WTC11 (cell line): ENCODE measurements around the gene TMEM120B. TPM values are rescaled to one million over a fixed set of nuclear protein-coding genes. Genes with fewer than 3 reads are reported as not detected.

ENCODE experiments used
- ATAC-seq: fragments of 200-7000 bp; cut with Tn5 transposase; 2 replicates; pipeline ENCODE4 v1.10.0; 2021; ENCODE audit warnings: mild to moderate bottlenecking, moderate library complexity
- CTCF ChIA-PET: fragments of 300-600 bp; sonication (Branson Sonifier 250); formaldehyde crosslinking; loops from one replicate; lab custom pipeline; 2021; ENCODE audit warnings: antibody characterized with exemption; lab: Charles Lee
- POLR2A ChIA-PET: fragments of 350-600 bp; sonication (Branson Sonifier 250); formaldehyde crosslinking; loops from one replicate; lab custom pipeline; 2021; ENCODE audit warnings: antibody characterized with exemption; lab: Charles Lee
- DNase-seq: peaks from one replicate; pipeline ENCODE4 v3.0.0; 2021; ENCODE audit warnings: low spot score
- H3K27ac Mint-ChIP-seq: 2 replicates; pipeline ENCODE4 v1.8.0; 2021; ENCODE audit warnings: mixed read lengths
- H3K27me3 Mint-ChIP-seq: 2 replicates; pipeline ENCODE4 v1.8.0; 2021; ENCODE audit warnings: low read depth, mild to moderate bottlenecking, moderate library complexity, mixed read lengths
- H3K36me3 Mint-ChIP-seq: 2 replicates; pipeline ENCODE4 v1.8.0; 2021; ENCODE audit warnings: mixed read lengths
- H3K4me1 Mint-ChIP-seq: 2 replicates; pipeline ENCODE4 v1.8.0; 2022; ENCODE audit warnings: mixed read lengths
- H3K4me3 Mint-ChIP-seq: 2 replicates; pipeline ENCODE4 v1.8.0; 2021; ENCODE audit warnings: mild to moderate bottlenecking, moderate library complexity, mixed read lengths
- H3K9me3 Mint-ChIP-seq: 2 replicates; pipeline ENCODE4 v1.8.0; 2021; ENCODE audit warnings: mixed read lengths
- AR ChIP-seq: fragments of 250-450 bp; sonication (Bioruptor Pico); IDR thresholded peaks from 2 replicates; pipeline ENCODE4 v1.9.0; 2021; ENCODE audit warnings: mild to moderate bottlenecking
- ATF3 ChIP-seq: sonication (generic); formaldehyde crosslinking; conservative IDR thresholded peaks from 2 replicates; pipeline ENCODE4 v1.8.1; 2022; ENCODE audit warnings: mild to moderate bottlenecking, missing genetic modification reagents
- CREB1 ChIP-seq: sonication (generic); formaldehyde crosslinking; IDR thresholded peaks from 2 replicates; pipeline ENCODE4 v1.8.0; 2023; ENCODE audit warnings: mild to moderate bottlenecking, missing genetic modification reagents
- CREM ChIP-seq: sonication (generic); formaldehyde crosslinking; IDR thresholded peaks from 2 replicates; pipeline ENCODE4 v1.8.1; 2022; ENCODE audit warnings: mild to moderate bottlenecking, missing genetic modification reagents, moderate library complexity
- E2F1 ChIP-seq: sonication (generic); formaldehyde crosslinking; IDR thresholded peaks from 2 replicates; pipeline ENCODE4 v1.8.0; 2022; ENCODE audit warnings: mild to moderate bottlenecking, missing genetic modification reagents
- EMX1 ChIP-seq: fragments of 250-450 bp; sonication (Bioruptor Pico); IDR thresholded peaks from 2 replicates; pipeline ENCODE4 v1.8.0; 2021; ENCODE audit warnings: mild to moderate bottlenecking
- ERG ChIP-seq: fragments of 250-450 bp; sonication (Bioruptor Pico); IDR thresholded peaks from 2 replicates; pipeline ENCODE4 v1.8.0; 2021; ENCODE audit warnings: mild to moderate bottlenecking
- MAX ChIP-seq: sonication (generic); formaldehyde crosslinking; IDR thresholded peaks from 2 replicates; pipeline ENCODE4 v1.8.0; 2022; ENCODE audit warnings: mild to moderate bottlenecking, missing genetic modification reagents
- MYBL2 ChIP-seq: sonication (generic); formaldehyde crosslinking; IDR thresholded peaks from 2 replicates; pipeline ENCODE4 v1.8.1; 2023; ENCODE audit warnings: mild to moderate bottlenecking, moderate library complexity, missing genetic modification reagents
- PRRX2 ChIP-seq: fragments of 250-450 bp; sonication (Bioruptor Pico); IDR thresholded peaks from 2 replicates; pipeline ENCODE4 v1.8.0; 2021; ENCODE audit warnings: mild to moderate bottlenecking
- TCF7 ChIP-seq: sonication (generic); formaldehyde crosslinking; IDR thresholded peaks from 2 replicates; pipeline ENCODE4 v1.8.0; 2022; ENCODE audit warnings: mild to moderate bottlenecking, low read depth, missing genetic modification reagents, moderate library complexity
- TEAD1 ChIP-seq: sonication (generic); formaldehyde crosslinking; IDR thresholded peaks from 2 replicates; pipeline ENCODE4 v1.8.0; 2022; ENCODE audit warnings: mild to moderate bottlenecking, missing genetic modification reagents
- ZNF232 ChIP-seq: sonication (generic); formaldehyde crosslinking; IDR thresholded peaks from 2 replicates; pipeline ENCODE4 v1.8.0; 2022; ENCODE audit warnings: mild to moderate bottlenecking, missing genetic modification reagents
- ZNF263 ChIP-seq: sonication (generic); formaldehyde crosslinking; IDR thresholded peaks from 2 replicates; pipeline ENCODE4 v1.8.1; 2022; ENCODE audit warnings: low read depth, mild to moderate bottlenecking, moderate library complexity, missing genetic modification reagents
- ZNF423 ChIP-seq: fragments of 250-450 bp; sonication (Bioruptor Pico); IDR thresholded peaks from 2 replicates; pipeline ENCODE4 v2.1.2; 2022; ENCODE audit warnings: mild to moderate bottlenecking, moderate library complexity
- total RNA-seq: library from RNA; stranded (reverse); gene quantifications from 3 replicates; pipeline ENCODE4 v1.2.3, GENCODE V29; 2021

TMEM120B gene
- total RNA-seq, 1 experiment from 2014 or later = 36.9 TPM

GRCh38 chr12:121806009-121806545 lies 93.5 kb downstream of the TMEM120B start (continued):
- TF ChIP-seq MAX (no peak), MYBL2 (CRISPR knock-in tag) (no peak), CREB1 (CRISPR knock-in tag) (no peak), EMX1 (CRISPR knock-in tag) (no peak), ERG (CRISPR knock-in tag) (no peak), TCF7 (no peak)
- TF ChIP-seq, all 79 proteins: peak for 0

- Mint-ChIP-seq H3K9me3 (no peaks in the 10 kb centered on the region), H3K36me3 (peaks cover 11% of the 10 kb centered on the region), H3K4me3 (peak overlapping the region; percentile 71)
- no peak for TF ChIP-seq CREB1 (CRISPR knock-in tag)
- no peak for TF ChIP-seq E2F1
- no peak for TF ChIP-seq ZNF232 (CRISPR knock-in tag)
- TF ChIP-seq ATF3 (CRISPR knock-in tag) = no peak
- no peak for TF ChIP-seq PRRX2 (CRISPR knock-in tag)
- no peak for TF ChIP-seq CREM (CRISPR knock-in tag)
- no peak for TF ChIP-seq ZNF263
- no peak for TF ChIP-seq TEAD1
- no peak for TF ChIP-seq ZNF423
- no peak for TF ChIP-seq AR (CRISPR knock-in tag)
- TF ChIP-seq, all 79 proteins: peak for 0
- H3K4me1 Mint-ChIP-seq = peaks cover 32% of the 10 kb centered on the region
- CTCF ChIA-PET = interaction anchor here (0.5 to 11.9 kb wide), 4 partner anchors 9 to 316 kb away, joined by 3 to 532 read pairs (median 4); partner anchors contain the start of genes CFAP251, RHOF and SETD1B
- POLR2A ChIA-PET = interaction anchor here (8.7 kb wide), 1 partner anchor 9 kb away, joined by 161 read pairs; the partner anchor contains the start of gene RHOF
- H3K27me3 Mint-ChIP-seq = no peaks in the 10 kb centered on the region
- peak overlapping the region; percentile 79; the same call in 1 of the 2 replicates for H3K27ac Mint-ChIP-seq
- no peak for DNase-seq
- ATAC-seq = peak; percentile 1; the same call in 1 of the 2 replicates
Observed at GRCh38 chr12:121806546-121807423, 94.2 kb downstream of the TMEM120B start.

GRCh38 chr12:121807642-121808347 lies 95.2 kb downstream of the TMEM120B start:
- DNase-seq (no peak), ATAC-seq (no peak)
- POLR2A ChIA-PET = interaction anchor here (0.6 to 8.7 kb wide), 2 partner anchors 10 to 336 kb away, joined by 3 to 161 read pairs; partner anchors contain the start of gene RHOF
- Mint-ChIP-seq H3K4me3 (no peak overlapping the region), H3K4me1 (peaks cover 33% of the 10 kb centered on the region), H3K9me3 (no peaks in the 10 kb centered on the region)
- no peak for TF ChIP-seq ATF3 (CRISPR knock-in tag)
- TF ChIP-seq, all 79 proteins: peak for 0
- Mint-ChIP-seq H3K27me3 (no peaks in the 10 kb centered on the region), H3K27ac (no peak overlapping the region), H3K36me3 (peaks cover 11% of the 10 kb centered on the region)
- CTCF ChIA-PET = interaction anchor here (1.3 to 11.9 kb wide), 2 partner anchors 10 to 81 kb away, joined by 3 to 532 read pairs; partner anchors contain the start of genes PSMD9, RHOF and SETD1B
